ENCODE measurements around the gene CASS4. TPM values are rescaled to one million over a fixed set of nuclear protein-coding genes. Genes with fewer than 3 reads are reported as not detected.

Gene CASS4
- total RNA-seq, 1 donor = 3.5 TPM

GRCh38 chr20:56440346-56441007, 28.4 kb downstream of the CASS4 start:
- no peak for DNase-seq (ENCODE audit: low read depth)
- no peak overlapping the region for H3K4me3 ChIP-seq (ENCODE audit: low read depth, low read length)
- TF ChIP-seq CTCF (IDR thresholded peaks at IDR 0.05; ENCODE audit: insufficient read depth, low read depth, low read length) = no peak

- DNase-seq (ENCODE audit: low read depth) = no peak
- no peak overlapping the region for H3K4me3 ChIP-seq (ENCODE audit: low read depth, low read length)
- no peak for TF ChIP-seq CTCF (IDR thresholded peaks at IDR 0.05; ENCODE audit: insufficient read depth, low read depth, low read length)
Measured at GRCh38 chr20:56442389-56443365, 30.6 kb downstream of the CASS4 start.

GRCh38 chr20:56443654-56444540, 31.8 kb downstream of the CASS4 start:
- H3K4me3 ChIP-seq (ENCODE audit: low read depth, low read length) = no peak overlapping the region
- no peak for TF ChIP-seq CTCF (IDR thresholded peaks at IDR 0.05; ENCODE audit: insufficient read depth, low read depth, low read length)
- no peak for DNase-seq (ENCODE audit: low read depth)

- DNase-seq (ENCODE audit: low read depth) = no peak
- no peak overlapping the region for H3K4me3 ChIP-seq (ENCODE audit: low read depth, low read length)
- no peak for TF ChIP-seq CTCF (IDR thresholded peaks at IDR 0.05; ENCODE audit: insufficient read depth, low read depth, low read length)
Measured at GRCh38 chr20:56445130-56445529, 33.1 kb downstream of the CASS4 start.

GRCh38 chr20:56445540-56445939, 33.5 kb downstream of the CASS4 start:
- DNase-seq (ENCODE audit: low read depth) = no peak
- TF ChIP-seq CTCF (IDR thresholded peaks at IDR 0.05; ENCODE audit: insufficient read depth, low read depth, low read length) = no peak
- H3K4me3 ChIP-seq (ENCODE audit: low read depth, low read length) = no peak overlapping the region

- no peak for TF ChIP-seq CTCF (IDR thresholded peaks at IDR 0.05; ENCODE audit: insufficient read depth, low read depth, low read length)
Measured at GRCh38 chr20:56447227-56447626, 35.2 kb downstream of the CASS4 start.

More at GRCh38 chr20:56447227-56447626, 35.2 kb downstream of the CASS4 start:
- no peak for DNase-seq (ENCODE audit: low read depth)
- no peak overlapping the region for H3K4me3 ChIP-seq (ENCODE audit: low read depth, low read length)
